K562 (cell line): ENCODE data around the gene GADD45B. TPM values are rescaled to one million over a fixed set of nuclear protein-coding genes. Genes with fewer than 3 reads are reported as not detected.

Experiments
- ADNP ChIP-seq: fragments of 200-800 bp; sonication (Bioruptor generic); IDR thresholded peaks from 2 replicates; pipeline ENCODE4 v1.6.1; 2016; ENCODE audit warnings: missing genetic modification characterization, missing compliant biosample characterization
- ELF2 ChIP-seq: fragments of 250-450 bp; sonication (Bioruptor Pico); IDR thresholded peaks from 2 replicates; pipeline ENCODE4 v1.5.0; 2021; ENCODE audit warnings: mild to moderate bottlenecking
- GABPB1 ChIP-seq: sonication (generic); formaldehyde crosslinking; IDR thresholded peaks from 2 replicates; pipeline ENCODE4 v1.8.0; 2022; ENCODE audit warnings: mild to moderate bottlenecking, missing genetic modification reagents
- HIVEP1 ChIP-seq: fragments of 250-450 bp; sonication (Bioruptor Pico); IDR thresholded peaks from 2 replicates; pipeline ENCODE4 v1.4.0; 2020; ENCODE audit warnings: mild to moderate bottlenecking
- ILF3 ChIP-seq: fragments of 450-650 bp; IDR thresholded peaks from 2 replicates; pipeline ENCODE4 v1.6.1; 2018; ENCODE audit warnings: antibody characterized with exemption, mild to moderate bottlenecking, moderate library complexity, borderline replicate concordance
- KLF16 ChIP-seq: IDR thresholded peaks from 2 replicates; pipeline ENCODE4 v1.6.1; 2016; ENCODE audit warnings: antibody characterized with exemption
- MTA3 ChIP-seq: fragments of 450-650 bp; formaldehyde crosslinking; IDR thresholded peaks from 2 replicates; pipeline ENCODE4 v1.6.1; 2017; ENCODE audit warnings: mild to moderate bottlenecking, borderline replicate concordance
- RBFOX2 ChIP-seq: fragments of 200-400 bp; formaldehyde crosslinking; IDR thresholded peaks from 2 replicates; pipeline ENCODE4 v1.6.1; 2017; ENCODE audit warnings: low read depth, mild to moderate bottlenecking, low read length, moderate library complexity
- SIX5 ChIP-seq, 2 experiments: IDR thresholded peaks; 2 replicates each; pipeline ENCODE4 v1.6.1; 2011; ENCODE audit warnings: low read length in 2 of 2, borderline replicate concordance in 1 of 2, low read depth in 1 of 2, mild to moderate bottlenecking in 1 of 2, moderate library complexity in 1 of 2; ENCODE audit not compliant: insufficient read depth in 1 of 2
- SP2 ChIP-seq: IDR thresholded peaks from 2 replicates; pipeline ENCODE4 v1.6.1; 2011; ENCODE audit warnings: mild to moderate bottlenecking, low read depth, low read length, moderate library complexity; ENCODE audit not compliant: poor library complexity, severe bottlenecking; ENCODE audit errors: extremely low read depth
- SRSF1 ChIP-seq: fragments of 200-400 bp; formaldehyde crosslinking; IDR thresholded peaks from 2 replicates; pipeline ENCODE4 v1.6.1; 2017; ENCODE audit warnings: mild to moderate bottlenecking, low read depth, low read length, moderate library complexity
- UBTF ChIP-seq, 2 experiments: IDR thresholded peaks; 2 replicates each; pipeline ENCODE4 v1.6.1; 2012; ENCODE audit warnings: improper control_type of control experiment in 2 of 2, low read depth in 2 of 2, low read length in 2 of 2, borderline replicate concordance in 1 of 2
- ZNF75A ChIP-seq: fragments of 450-650 bp; formaldehyde crosslinking; IDR thresholded peaks from 2 replicates; pipeline ENCODE4 v1.4.0; 2020; ENCODE audit warnings: mild to moderate bottlenecking
- polyA plus RNA-seq, 8 experiments: library from polyadenylated mRNA; depleted of rRNA in 4 of 8; stranded (reverse) in 5 of 8; unstranded in 3 of 8; fragments of >200 nt; fragmentation: Nextera tagmentation in 2 of 8; fragmentation: Illumina TruSeq in 1 of 8; extraction: Ambion mirVana in 2 of 8; extraction: Trizol in 1 of 8; gene quantifications; 2 replicates each; pipeline versions ENCODE4 v1.2.1 to v1.2.3, GENCODE V29; 2011 to 2014; ENCODE audit warnings: inconsistent platforms in 1 of 8, missing spikeins in 1 of 8
- total RNA-seq, 7 experiments: library from RNA; depleted of rRNA in 6 of 7; stranded (reverse); fragments of >200 nt in 6 of 7; fragmentation: Illumina TruSeq in 2 of 7; extraction: Trizol in 2 of 7; gene quantifications; 2 replicates each; pipeline versions ENCODE4 v1.2.1 to v1.2.3, GENCODE V29; 2011 to 2021; ENCODE audit warnings: low replicate concordance in 1 of 7
- TF ChIP-seq, protein P1 (sequence below): fragments of 450-650 bp; IDR thresholded peaks from 2 replicates; pipeline ENCODE4 v1.6.1; 2018; ENCODE audit not compliant: partially characterized antibody
- TF ChIP-seq, protein P2 (sequence below): sonication (generic); formaldehyde crosslinking; IDR thresholded peaks from 2 replicates; pipeline ENCODE4 v1.8.0; 2022; ENCODE audit warnings: missing genetic modification reagents, mild to moderate bottlenecking, borderline replicate concordance
- TF ChIP-seq, protein P3 (sequence below): sonication (generic); formaldehyde crosslinking; IDR thresholded peaks from 2 replicates; pipeline ENCODE4 v1.8.0; 2022; ENCODE audit warnings: missing genetic modification reagents, mild to moderate bottlenecking, moderate library complexity, borderline replicate concordance
- TF ChIP-seq, protein P4 (sequence below): fragments of 250-450 bp; sonication (Bioruptor Pico); IDR thresholded peaks from 2 replicates; pipeline ENCODE4 v1.4.0; 2020; ENCODE audit warnings: borderline replicate concordance

GADD45B gene
- total and polyA plus RNA-seq, 9 of the 15 experiments (the other 6 are each of a cell fraction or from before 2014, with no cell fraction given), result 0.06 to 4.1 (median 2.1) TPM

GRCh38 chr19:2507109-2507508, 31.2 kb downstream of the GADD45B start (continued):
- TF ChIP-seq, protein P1, sequence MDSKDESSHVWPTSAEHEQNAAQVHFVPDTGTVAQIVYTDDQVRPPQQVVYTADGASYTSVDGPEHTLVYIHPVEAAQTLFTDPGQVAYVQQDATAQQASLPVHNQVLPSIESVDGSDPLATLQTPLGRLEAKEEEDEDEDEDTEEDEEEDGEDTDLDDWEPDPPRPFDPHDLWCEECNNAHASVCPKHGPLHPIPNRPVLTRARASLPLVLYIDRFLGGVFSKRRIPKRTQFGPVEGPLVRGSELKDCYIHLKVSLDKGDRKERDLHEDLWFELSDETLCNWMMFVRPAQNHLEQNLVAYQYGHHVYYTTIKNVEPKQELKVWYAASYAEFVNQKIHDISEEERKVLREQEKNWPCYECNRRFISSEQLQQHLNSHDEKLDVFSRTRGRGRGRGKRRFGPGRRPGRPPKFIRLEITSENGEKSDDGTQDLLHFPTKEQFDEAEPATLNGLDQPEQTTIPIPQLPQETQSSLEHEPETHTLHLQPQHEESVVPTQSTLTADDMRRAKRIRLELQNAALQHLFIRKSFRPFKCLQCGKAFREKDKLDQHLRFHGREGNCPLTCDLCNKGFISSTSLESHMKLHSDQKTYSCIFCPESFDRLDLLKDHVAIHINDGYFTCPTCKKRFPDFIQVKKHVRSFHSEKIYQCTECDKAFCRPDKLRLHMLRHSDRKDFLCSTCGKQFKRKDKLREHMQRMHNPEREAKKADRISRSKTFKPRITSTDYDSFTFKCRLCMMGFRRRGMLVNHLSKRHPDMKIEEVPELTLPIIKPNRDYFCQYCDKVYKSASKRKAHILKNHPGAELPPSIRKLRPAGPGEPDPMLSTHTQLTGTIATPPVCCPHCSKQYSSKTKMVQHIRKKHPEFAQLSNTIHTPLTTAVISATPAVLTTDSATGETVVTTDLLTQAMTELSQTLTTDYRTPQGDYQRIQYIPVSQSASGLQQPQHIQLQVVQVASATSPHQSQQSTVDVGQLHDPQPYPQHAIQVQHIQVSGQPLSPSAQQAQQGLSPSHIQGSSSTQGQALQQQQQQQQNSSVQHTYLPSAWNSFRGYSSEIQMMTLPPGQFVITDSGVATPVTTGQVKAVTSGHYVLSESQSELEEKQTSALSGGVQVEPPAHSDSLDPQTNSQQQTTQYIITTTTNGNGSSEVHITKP, result peak; percentile 68
- no peak for TF ChIP-seq ZNF75A
- TF ChIP-seq, protein P2, sequence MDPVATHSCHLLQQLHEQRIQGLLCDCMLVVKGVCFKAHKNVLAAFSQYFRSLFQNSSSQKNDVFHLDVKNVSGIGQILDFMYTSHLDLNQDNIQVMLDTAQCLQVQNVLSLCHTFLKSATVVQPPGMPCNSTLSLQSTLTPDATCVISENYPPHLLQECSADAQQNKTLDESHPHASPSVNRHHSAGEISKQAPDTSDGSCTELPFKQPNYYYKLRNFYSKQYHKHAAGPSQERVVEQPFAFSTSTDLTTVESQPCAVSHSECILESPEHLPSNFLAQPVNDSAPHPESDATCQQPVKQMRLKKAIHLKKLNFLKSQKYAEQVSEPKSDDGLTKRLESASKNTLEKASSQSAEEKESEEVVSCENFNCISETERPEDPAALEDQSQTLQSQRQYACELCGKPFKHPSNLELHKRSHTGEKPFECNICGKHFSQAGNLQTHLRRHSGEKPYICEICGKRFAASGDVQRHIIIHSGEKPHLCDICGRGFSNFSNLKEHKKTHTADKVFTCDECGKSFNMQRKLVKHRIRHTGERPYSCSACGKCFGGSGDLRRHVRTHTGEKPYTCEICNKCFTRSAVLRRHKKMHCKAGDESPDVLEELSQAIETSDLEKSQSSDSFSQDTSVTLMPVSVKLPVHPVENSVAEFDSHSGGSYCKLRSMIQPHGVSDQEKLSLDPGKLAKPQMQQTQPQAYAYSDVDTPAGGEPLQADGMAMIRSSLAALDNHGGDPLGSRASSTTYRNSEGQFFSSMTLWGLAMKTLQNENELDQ (CRISPR knock-in tag), result no peak
- TF ChIP-seq GABPB1, result peak; percentile 48; the same call in 1 of the 2 replicates
- TF ChIP-seq, protein P3, sequence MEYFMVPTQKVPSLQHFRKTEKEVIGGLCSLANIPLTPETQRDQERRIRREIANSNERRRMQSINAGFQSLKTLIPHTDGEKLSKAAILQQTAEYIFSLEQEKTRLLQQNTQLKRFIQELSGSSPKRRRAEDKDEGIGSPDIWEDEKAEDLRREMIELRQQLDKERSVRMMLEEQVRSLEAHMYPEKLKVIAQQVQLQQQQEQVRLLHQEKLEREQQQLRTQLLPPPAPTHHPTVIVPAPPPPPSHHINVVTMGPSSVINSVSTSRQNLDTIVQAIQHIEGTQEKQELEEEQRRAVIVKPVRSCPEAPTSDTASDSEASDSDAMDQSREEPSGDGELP (CRISPR knock-in tag), result 0 out of 2 replicates have a peak, but pooled peaks have one; percentile 23
- TF ChIP-seq HIVEP1 (CRISPR knock-in tag), result no peak
- TF ChIP-seq ELF2 (CRISPR knock-in tag), result peak; percentile 12; the same call in 1 of the 2 replicates
- TF ChIP-seq ILF3, result no peak
- TF ChIP-seq RBFOX2, result no peak
- TF ChIP-seq SIX5 (IDR thresholded peaks at IDR 0.05; ENCODE audit: borderline replicate concordance in 1 of 2, insufficient read depth in 1 of 2, low read depth in 1 of 2, low read length in 2 of 2), result no peak
- TF ChIP-seq UBTF (IDR thresholded peaks at IDR 0.05; ENCODE audit: borderline replicate concordance in 1 of 2, low read depth in 2 of 2, low read length in 2 of 2), result no peak
- TF ChIP-seq KLF16, result no peak
- no peak; the same call in 1 of the 2 replicates for TF ChIP-seq MTA3
- no peak; the same call in 1 of the 2 replicates for TF ChIP-seq ADNP (tag)
- no peak for TF ChIP-seq SRSF1
- TF ChIP-seq SP2, result no peak
- TF ChIP-seq, protein P4, sequence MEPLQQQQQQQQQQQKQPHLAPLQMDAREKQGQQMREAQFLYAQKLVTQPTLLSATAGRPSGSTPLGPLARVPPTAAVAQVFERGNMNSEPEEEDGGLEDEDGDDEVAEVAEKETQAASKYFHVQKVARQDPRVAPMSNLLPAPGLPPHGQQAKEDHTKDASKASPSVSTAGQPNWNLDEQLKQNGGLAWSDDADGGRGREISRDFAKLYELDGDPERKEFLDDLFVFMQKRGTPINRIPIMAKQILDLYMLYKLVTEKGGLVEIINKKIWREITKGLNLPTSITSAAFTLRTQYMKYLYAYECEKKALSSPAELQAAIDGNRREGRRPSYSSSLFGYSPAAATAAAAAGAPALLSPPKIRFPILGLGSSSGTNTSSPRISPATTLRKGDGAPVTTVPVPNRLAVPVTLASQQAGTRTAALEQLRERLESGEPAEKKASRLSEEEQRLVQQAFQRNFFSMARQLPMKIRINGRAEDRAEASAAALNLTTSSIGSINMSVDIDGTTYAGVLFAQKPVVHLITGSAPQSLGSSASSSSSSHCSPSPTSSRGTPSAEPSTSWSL, result no peak
